HCT116 (cell line): ENCODE data around the gene YWHAE. TPM values are rescaled to one million over a fixed set of nuclear protein-coding genes. Genes with fewer than 3 reads are reported as not detected.

Experiments
- ATAC-seq: fragments of 200-7000 bp; cut with Tn5 transposase; 2 replicates; pipeline ENCODE4 v1.9.1; 2020; ENCODE audit warnings: mild to moderate bottlenecking, moderate library complexity
- BruUV-seq: library from RNA; stranded (reverse); fragments of 400-500 nt; replicated peaks from 2 replicates; lab custom pipeline; 2021; lab: Mats Ljungman, UMichigan
- CTCF ChIA-PET: fragments of 300-600 bp; sonication (Branson Sonifier 250); formaldehyde crosslinking; loops from one replicate; lab custom pipeline; 2021; ENCODE audit warnings: antibody characterized with exemption; lab: Charles Lee
- POLR2A ChIA-PET: fragments of 300-600, 350-600 bp; sonication (Branson Sonifier 250); formaldehyde crosslinking; loops from one replicate; lab custom pipeline; 2021; ENCODE audit warnings: antibody characterized with exemption; lab: Charles Lee
- RAD21 ChIA-PET, 2 experiments: fragments of 300-600 bp; sonication (Branson Sonifier 250); formaldehyde crosslinking; loops; one replicate each; lab custom pipeline; 2023; ENCODE audit warnings: low total read pairs in 2 of 2; ENCODE audit not compliant: uncharacterized antibody in 2 of 2, unreplicated experiment in 2 of 2, low non-redundant PET in 1 of 2; lab: Charles Lee
- DNase-seq: peaks from one replicate; pipeline ENCODE4 v3.0.0-alpha.2; 2010; ENCODE audit warnings: low read depth, low spot score
- H2AFZ ChIP-seq: fragments of 200-600 bp; shearing (Covaris generic), sonication (generic); 2 replicates; pipeline ENCODE4 v1.6.1; 2017; ENCODE audit warnings: low read depth, mixed run types, mixed read lengths, antibody characterized with exemption, low read length; ENCODE audit not compliant: poor library complexity, severe bottlenecking
- H3K27ac ChIP-seq: 2 replicates; pipeline ENCODE4 v1.5.1; 2012; ENCODE audit warnings: low read depth, low read length
- H3K27me3 ChIP-seq: fragments of 200-600 bp; sonication (generic); 2 replicates; pipeline ENCODE4 v1.6.1; 2016; ENCODE audit warnings: mixed run types, low read length, mixed read lengths; ENCODE audit not compliant: insufficient read depth
- H3K36me3 ChIP-seq, 2 experiments: fragments of 200-500 bp in 1 of 2; fragments of 200-600 bp in 1 of 2; sonication (Bioruptor generic) in 1 of 2; sonication (generic) in 1 of 2; 2 replicates each; pipeline versions ENCODE4 v1.5.1 to v1.6.1; 2014 to 2016; ENCODE audit warnings: low read length in 2 of 2, inconsistent platforms in 1 of 2, mixed read lengths in 1 of 2, mixed run types in 1 of 2; ENCODE audit not compliant: insufficient read depth in 2 of 2, control insufficient read depth in 1 of 2
- H3K4me1 ChIP-seq, 2 experiments: fragments of 200-600 bp in 1 of 2; sonication (generic) in 1 of 2; 2 replicates each; pipeline versions ENCODE4 v1.5.1 to v1.6.1; 2012 to 2017; ENCODE audit warnings: low read length in 2 of 2, inconsistent platforms in 1 of 2, mild to moderate bottlenecking in 1 of 2, mixed read lengths in 1 of 2, mixed run types in 1 of 2, moderate library complexity in 1 of 2; ENCODE audit not compliant: insufficient read depth in 2 of 2, control insufficient read depth in 1 of 2
- H3K4me2 ChIP-seq: fragments of 200-600 bp; sonication (generic); 2 replicates; pipeline ENCODE4 v1.6.1; 2017; ENCODE audit warnings: mixed run types, low read length, mixed read lengths
- H3K4me3 ChIP-seq, 2 experiments: fragments of 200-600 bp in 1 of 2; sonication (generic) in 1 of 2; replicated peaks in 1 of 2; 2 replicates each; pipeline ENCODE4 v1.5.1; 2011 to 2016; ENCODE audit warnings: low read length in 2 of 2, control low read depth in 1 of 2, low read depth in 1 of 2, mild to moderate bottlenecking in 1 of 2, mixed read lengths in 1 of 2, mixed run types in 1 of 2
- H3K79me2 ChIP-seq: fragments of 200-600 bp; sonication (generic); 2 replicates; pipeline ENCODE4 v1.6.1; 2017; ENCODE audit warnings: mild to moderate bottlenecking, mixed run types, low read length, moderate library complexity, mixed read lengths; ENCODE audit not compliant: insufficient read depth
- H3K9ac ChIP-seq: fragments of 200-600 bp; sonication (generic); 2 replicates; pipeline ENCODE4 v1.6.1; 2016; ENCODE audit warnings: low read length, mixed read lengths
- H3K9me2 ChIP-seq: fragments of 200-600 bp; sonication (generic), shearing (Covaris generic); 2 replicates; pipeline ENCODE4 v1.6.1; 2017; ENCODE audit warnings: mixed run types, mild to moderate bottlenecking, moderate library complexity; ENCODE audit not compliant: insufficient read depth
- H3K9me3 ChIP-seq, 2 experiments: fragments of 200-500 bp in 1 of 2; fragments of 200-600 bp in 1 of 2; sonication (Bioruptor generic) in 1 of 2; sonication (generic) in 1 of 2; 2 replicates each; pipeline ENCODE4 v1.6.1; 2014 to 2017; ENCODE audit warnings: low read length in 2 of 2, mixed read lengths in 2 of 2, inconsistent platforms in 1 of 2, low read depth in 1 of 2, mild to moderate bottlenecking in 1 of 2, mixed run types in 1 of 2, moderate library complexity in 1 of 2; ENCODE audit not compliant: control insufficient read depth in 1 of 2, insufficient read depth in 1 of 2
- H4K20me1 ChIP-seq: fragments of 200-600 bp; sonication (generic), shearing (Covaris generic); 2 replicates; pipeline ENCODE4 v1.6.1; 2017; ENCODE audit warnings: mixed run types, mild to moderate bottlenecking, moderate library complexity; ENCODE audit not compliant: insufficient read depth
- CEBPB ChIP-seq: IDR thresholded peaks from 2 replicates; pipeline ENCODE4 v1.6.1; 2012; ENCODE audit warnings: low read depth
- EGR1 ChIP-seq: IDR thresholded peaks from 2 replicates; pipeline ENCODE4 v1.6.1; 2012; ENCODE audit warnings: low read depth
- EZH2 ChIP-seq: fragments of 200-600 bp; sonication (generic); IDR thresholded peaks from 2 replicates; pipeline ENCODE4 v1.6.1; 2017; ENCODE audit warnings: antibody characterized with exemption, mixed run types
- FOSL1 ChIP-seq: IDR thresholded peaks from 2 replicates; pipeline ENCODE4 v1.6.1; 2012; ENCODE audit warnings: low read depth
- JUND ChIP-seq: IDR thresholded peaks from 2 replicates; pipeline ENCODE4 v1.6.1; 2012
- POLR2A ChIP-seq: IDR thresholded peaks from 2 replicates; pipeline ENCODE4 v1.7.0; 2011; ENCODE audit warnings: borderline replicate concordance; ENCODE audit not compliant: insufficient read depth, insufficient read length; ENCODE audit errors: extremely low read depth
- POLR2AphosphoS5 ChIP-seq: IDR thresholded peaks from 2 replicates; pipeline ENCODE4 v1.6.1; 2011; ENCODE audit warnings: mild to moderate bottlenecking, low read depth, low read length, moderate library complexity
- RAD21 ChIP-seq: IDR thresholded peaks from 2 replicates; pipeline ENCODE4 v1.6.1; 2012; ENCODE audit warnings: low read depth, mild to moderate bottlenecking
- REST ChIP-seq: IDR thresholded peaks from 2 replicates; pipeline ENCODE4 v1.6.1; 2012; ENCODE audit warnings: low read depth
- SIN3A ChIP-seq: IDR thresholded peaks from 2 replicates; pipeline ENCODE4 v1.6.1; 2012; ENCODE audit warnings: low read depth
- ZFX ChIP-seq: fragments of 450-650 bp; IDR thresholded peaks from 2 replicates; pipeline ENCODE4 v1.6.1; 2017
- intact Hi-C: fragments of 100-400 bp; cut with micrococcal nuclease; formaldehyde crosslinking; loops from 2 replicates; pipeline ENCODE4 v1.10.0; 2022
- total RNA-seq: library from RNA; stranded (reverse); gene quantifications from one replicate; pipeline ENCODE4 v1.2.1, GENCODE V29; 2021; ENCODE audit not compliant: unreplicated experiment
- TF ChIP-seq, protein P1 (sequence below): IDR thresholded peaks from 2 replicates; pipeline ENCODE4 v1.6.1; 2012
- TF ChIP-seq, protein P2 (sequence below): IDR thresholded peaks from 2 replicates; pipeline ENCODE4 v1.6.1; 2012
- TF ChIP-seq, protein P3 (sequence below): IDR thresholded peaks from 2 replicates; pipeline ENCODE4 v1.6.1; 2011; ENCODE audit warnings: mild to moderate bottlenecking, low read length, moderate library complexity; ENCODE audit not compliant: insufficient replicate concordance; ENCODE audit errors: extremely low read depth

Gene YWHAE
- total RNA-seq, 1 experiment from 2014 or later, result 735 TPM

- TF ChIP-seq REST (no peak), EZH2 (no peak), POLR2AphosphoS5 (no peak)
- TF ChIP-seq, protein P1, sequence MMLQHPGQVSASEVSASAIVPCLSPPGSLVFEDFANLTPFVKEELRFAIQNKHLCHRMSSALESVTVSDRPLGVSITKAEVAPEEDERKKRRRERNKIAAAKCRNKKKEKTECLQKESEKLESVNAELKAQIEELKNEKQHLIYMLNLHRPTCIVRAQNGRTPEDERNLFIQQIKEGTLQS, result no peak
These were observed 28.0 kb downstream of the YWHAE start (continued) for GRCh38 chr17:1371893-1372590.

- H3K79me2 ChIP-seq, result peaks cover 100% of the 10 kb centered on the region
- intact Hi-C loops, result no loop called here
- ATAC-seq (no peak), DNase-seq (no peak)
- H3K4me1 ChIP-seq, result peaks cover 5 to 40% of the 10 kb centered on the region in 2 experiments; a peak in 3 of 4 replicates
- peaks cover 60% of the 10 kb centered on the region for H4K20me1 ChIP-seq
- no peak overlapping the region for H2AFZ ChIP-seq
- CTCF ChIA-PET, result no interaction called here
- no peak overlapping the region for H3K27ac ChIP-seq
- H3K4me3 ChIP-seq, result no peak overlapping the region
- H3K9me2 ChIP-seq, result no peaks in the 10 kb centered on the region
- TF ChIP-seq, protein P2, sequence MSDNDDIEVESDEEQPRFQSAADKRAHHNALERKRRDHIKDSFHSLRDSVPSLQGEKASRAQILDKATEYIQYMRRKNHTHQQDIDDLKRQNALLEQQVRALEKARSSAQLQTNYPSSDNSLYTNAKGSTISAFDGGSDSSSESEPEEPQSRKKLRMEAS, result no peak
- TF ChIP-seq RAD21 (no peak), SIN3A (no peak), CEBPB (no peak), POLR2A (no peak), FOSL1 (no peak), EGR1 (no peak), ZFX (no peak), JUND (no peak)
- TF ChIP-seq, protein P1, result no peak
- TF ChIP-seq, protein P3, sequence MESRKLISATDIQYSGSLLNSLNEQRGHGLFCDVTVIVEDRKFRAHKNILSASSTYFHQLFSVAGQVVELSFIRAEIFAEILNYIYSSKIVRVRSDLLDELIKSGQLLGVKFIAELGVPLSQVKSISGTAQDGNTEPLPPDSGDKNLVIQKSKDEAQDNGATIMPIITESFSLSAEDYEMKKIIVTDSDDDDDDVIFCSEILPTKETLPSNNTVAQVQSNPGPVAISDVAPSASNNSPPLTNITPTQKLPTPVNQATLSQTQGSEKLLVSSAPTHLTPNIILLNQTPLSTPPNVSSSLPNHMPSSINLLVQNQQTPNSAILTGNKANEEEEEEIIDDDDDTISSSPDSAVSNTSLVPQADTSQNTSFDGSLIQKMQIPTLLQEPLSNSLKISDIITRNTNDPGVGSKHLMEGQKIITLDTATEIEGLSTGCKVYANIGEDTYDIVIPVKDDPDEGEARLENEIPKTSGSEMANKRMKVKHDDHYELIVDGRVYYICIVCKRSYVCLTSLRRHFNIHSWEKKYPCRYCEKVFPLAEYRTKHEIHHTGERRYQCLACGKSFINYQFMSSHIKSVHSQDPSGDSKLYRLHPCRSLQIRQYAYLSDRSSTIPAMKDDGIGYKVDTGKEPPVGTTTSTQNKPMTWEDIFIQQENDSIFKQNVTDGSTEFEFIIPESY, result no peak
- no peak overlapping the region for H3K4me2 ChIP-seq
- POLR2A ChIA-PET, result no interaction called here
- peaks cover 9 to 10% of the 10 kb centered on the region in 2 experiments; a peak in 2 of 4 replicates for H3K36me3 ChIP-seq
- RAD21 ChIA-PET, result no interaction called here
- H3K27me3 ChIP-seq, result no peaks in the 10 kb centered on the region
- no peaks in the 10 kb centered on the region for H3K9me3 ChIP-seq
- BruUV-seq, result no TSS peak
- H3K9ac ChIP-seq, result no peak overlapping the region
These were observed 31.4 kb downstream of the YWHAE start for GRCh38 chr17:1368588-1368987.
